Activated CD4-positive, alpha-beta T cell treated with anti-CD3 and anti-CD28 coated beads for 48 hours (primary cell): ENCODE results near the gene GET4.
A peak's percentile ranks its signal among the peaks of the same experiment; 100 is the strongest.
"Not testable (repeated sequence)": the region's sequence is repeated elsewhere in the genome, so short reads cannot be mapped to it uniquely, and the experiment has no call there.

Experiments
- DNase-seq: peaks from one replicate; pipeline ENCODE4 v3.0.0-alpha.2; 2020

Gene GET4

GRCh38 chr7:917255-918117, 41.1 kb downstream of the GET4 start:
- DNase-seq, result no peak

GRCh38 chr7:918118-918425, 41.7 kb downstream of the GET4 start:
- no peak for DNase-seq

- DNase-seq, result peak; percentile 1
Observed at GRCh38 chr7:918441-919113, 42.2 kb downstream of the GET4 start.

- peak; percentile 1 for DNase-seq
Observed at GRCh38 chr7:919114-919442, 42.7 kb downstream of the GET4 start.

- peak; percentile 2 for DNase-seq
Observed at GRCh38 chr7:919924-920341, 43.6 kb downstream of the GET4 start.

GRCh38 chr7:920351-921070, 44.2 kb downstream of the GET4 start:
- DNase-seq, result peak; percentile 56

GRCh38 chr7:921071-921461, 44.7 kb downstream of the GET4 start:
- DNase-seq, result no peak

- peak; percentile 20 for DNase-seq
Observed at GRCh38 chr7:921581-922333, 45.4 kb downstream of the GET4 start.

GRCh38 chr7:922334-923107, 46.2 kb downstream of the GET4 start:
- peak; percentile 54 for DNase-seq

- DNase-seq, result peak; percentile 96
Observed at GRCh38 chr7:923108-924041, 47.0 kb downstream of the GET4 start.

GRCh38 chr7:924042-924441, 47.7 kb downstream of the GET4 start:
- not testable (repeated sequence) for DNase-seq

- DNase-seq, result peak; percentile 80
Observed at GRCh38 chr7:924541-925231, 48.3 kb downstream of the GET4 start.

- DNase-seq, result no peak
Observed at GRCh38 chr7:925601-926000, 49.2 kb downstream of the GET4 start.

GRCh38 chr7:926061-927030, 50.0 kb downstream of the GET4 start:
- no peak for DNase-seq

- DNase-seq, result no peak
Observed at GRCh38 chr7:927031-927671, 50.8 kb downstream of the GET4 start.

- DNase-seq, result no peak
Observed at GRCh38 chr7:929311-929711, 53.0 kb downstream of the GET4 start.

- no peak for DNase-seq
Observed at GRCh38 chr7:930975-931758, 54.8 kb downstream of the GET4 start.
